C4-2B (cell line): ENCODE results near the gene MAST4.

Experiments
- CTCF ChIP-seq: fragments of 450-650 bp; conservative IDR thresholded peaks from 2 replicates; pipeline ENCODE4 v1.5.1; 2017; ENCODE audit warnings: mild to moderate bottlenecking
- ZFX ChIP-seq: fragments of 450-650 bp; IDR thresholded peaks from 2 replicates; pipeline ENCODE4 v1.6.1; 2017

DNA sequence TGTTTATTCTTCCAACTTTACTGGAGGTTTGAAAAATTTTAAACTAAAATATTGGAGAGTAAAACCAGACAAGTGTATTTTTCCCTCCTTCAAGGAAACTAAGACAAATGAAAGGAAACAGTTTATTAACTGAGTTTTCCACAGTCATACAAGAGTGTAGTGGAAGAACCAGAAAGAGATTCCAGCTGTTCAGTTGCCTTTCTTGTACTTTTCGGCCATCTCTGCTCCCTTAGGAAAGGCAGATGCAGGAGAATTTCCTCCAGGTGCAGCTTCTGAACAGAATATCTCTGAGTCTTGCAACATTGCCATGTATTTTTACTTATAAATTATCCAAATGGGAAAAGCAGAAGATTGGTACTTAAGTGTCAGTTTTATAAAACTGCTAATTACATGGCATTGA, 217.1 kb downstream of the MAST4 start:
- no peak for TF ChIP-seq CTCF
- TF ChIP-seq ZFX, result no peak
